ENCODE measurements around the gene MYO16. TPM values are rescaled to one million over a fixed set of nuclear protein-coding genes. Genes with fewer than 3 reads are reported as not detected.

MYO16 gene
- total RNA-seq, 1 experiment from 2014 or later, result not detected

- Histone ChIP-seq H3K9me3 (ENCODE audit: control insufficient read depth, low read depth, low read length) (no peaks in the 10 kb centered on the region), H3K14ac (ENCODE audit: insufficient read depth, low read length) (no peak overlapping the region), H3K27ac (ENCODE audit: insufficient read length, low read depth, low read length) (no peak overlapping the region), H3K79me2 (ENCODE audit: insufficient read depth, low read length) (no peaks in the 10 kb centered on the region), H2AK5ac (ENCODE audit: insufficient read length, low read length) (no peak overlapping the region), H3K18ac (ENCODE audit: insufficient read length, low read depth, low read length) (no peak overlapping the region), H3K27me3 (ENCODE audit: insufficient read depth, low read length) (no peaks in the 10 kb centered on the region), H3T11ph (ENCODE audit: low read length) (no peak overlapping the region), H3K23ac (ENCODE audit: insufficient read length, low read depth, low read length) (no peak overlapping the region), H3K4me1 (ENCODE audit: insufficient read depth, low read length) (no peaks in the 10 kb centered on the region), H4K20me1 (ENCODE audit: control insufficient read depth, insufficient read depth, insufficient read length) (no peaks in the 10 kb centered on the region), H3K4ac (ENCODE audit: low read depth, low read length) (no peak overlapping the region), H4K91ac (ENCODE audit: insufficient read length, low read depth, low read length) (no peak overlapping the region), H3K23me2 (ENCODE audit: insufficient read length, low read depth, low read length, poor library complexity, severe bottlenecking) (no peaks in the 10 kb centered on the region), H4K5ac (ENCODE audit: insufficient read length, low read depth, low read length) (no peak overlapping the region), H2BK20ac (ENCODE audit: low read depth, low read length, poor library complexity, severe bottlenecking) (no peak overlapping the region), H2BK15ac (ENCODE audit: low read depth, low read length) (no peak overlapping the region), H2BK12ac (ENCODE audit: insufficient read length, low read depth, low read length) (no peak overlapping the region), H2AFZ (ENCODE audit: low read length) (no peak overlapping the region), H2BK120ac (ENCODE audit: low read depth, low read length, poor library complexity, severe bottlenecking) (no peak overlapping the region), H3K9ac (ENCODE audit: extremely low read depth, insufficient read length, low read length) (no peak overlapping the region), H3K79me1 (ENCODE audit: insufficient read depth, low read depth, low read length, poor library complexity, severe bottlenecking) (no peaks in the 10 kb centered on the region), H3K4me2 (ENCODE audit: insufficient read depth, insufficient read length, low read length) (no peak overlapping the region), H4K8ac (replicated peaks; ENCODE audit: insufficient read length, low read depth, low read length) (no peak overlapping the region), H2BK5ac (ENCODE audit: insufficient read length, low read length) (no peak overlapping the region), H3K56ac (ENCODE audit: insufficient read length, low read depth, low read length) (no peak overlapping the region)
- Mint-ChIP-seq H3K9me3 (no peaks in the 10 kb centered on the region), H3K4me3 (no peak overlapping the region), H3K27ac (no peak overlapping the region), H3K36me3 (ENCODE audit: insufficient read depth in 1 of 3, low read depth in 3 of 3) (no peaks in the 10 kb centered on the region), H3K27me3 (ENCODE audit: low read depth) (no peaks in the 10 kb centered on the region), H3K4me1 (peaks cover 0 to 4% of the 10 kb centered on the region in 2 experiments; a peak in 1 of 4 replicates)
- WGBS (ENCODE audit: extremely low coverage, insufficient read length, low lambda C conversion rate), result no CpG with 5 or more reads among the region's 6 CpGs
- TF ChIP-seq, protein P1, sequence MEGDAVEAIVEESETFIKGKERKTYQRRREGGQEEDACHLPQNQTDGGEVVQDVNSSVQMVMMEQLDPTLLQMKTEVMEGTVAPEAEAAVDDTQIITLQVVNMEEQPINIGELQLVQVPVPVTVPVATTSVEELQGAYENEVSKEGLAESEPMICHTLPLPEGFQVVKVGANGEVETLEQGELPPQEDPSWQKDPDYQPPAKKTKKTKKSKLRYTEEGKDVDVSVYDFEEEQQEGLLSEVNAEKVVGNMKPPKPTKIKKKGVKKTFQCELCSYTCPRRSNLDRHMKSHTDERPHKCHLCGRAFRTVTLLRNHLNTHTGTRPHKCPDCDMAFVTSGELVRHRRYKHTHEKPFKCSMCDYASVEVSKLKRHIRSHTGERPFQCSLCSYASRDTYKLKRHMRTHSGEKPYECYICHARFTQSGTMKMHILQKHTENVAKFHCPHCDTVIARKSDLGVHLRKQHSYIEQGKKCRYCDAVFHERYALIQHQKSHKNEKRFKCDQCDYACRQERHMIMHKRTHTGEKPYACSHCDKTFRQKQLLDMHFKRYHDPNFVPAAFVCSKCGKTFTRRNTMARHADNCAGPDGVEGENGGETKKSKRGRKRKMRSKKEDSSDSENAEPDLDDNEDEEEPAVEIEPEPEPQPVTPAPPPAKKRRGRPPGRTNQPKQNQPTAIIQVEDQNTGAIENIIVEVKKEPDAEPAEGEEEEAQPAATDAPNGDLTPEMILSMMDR (conservative IDR thresholded peaks at IDR 0.05), result no peak
- no peak for DNase-seq
These were observed 330.6 kb downstream of the MYO16 start for GRCh38 chr13:108960006-108960405.
